PC-3 (cell line): Measurements from ENCODE around the gene CDC5L. TPM values are rescaled to one million over a fixed set of nuclear protein-coding genes. Genes with fewer than 3 reads are reported as not detected.

ENCODE experiments used
- ATAC-seq: fragments of 200-7000 bp; cut with Tn5 transposase; 2 replicates; pipeline ENCODE4 v1.9.1; 2020; ENCODE audit warnings: mild to moderate bottlenecking, moderate library complexity
- BruUV-seq: library from RNA; stranded (reverse); fragments of 400-500 nt; replicated peaks from 2 replicates; lab custom pipeline; 2021; lab: Mats Ljungman, UMichigan
- CTCF ChIA-PET: fragments of 300-600 bp; sonication (Branson Sonifier 250); formaldehyde crosslinking; loops from one replicate; lab custom pipeline; 2022; ENCODE audit warnings: antibody characterized with exemption; lab: Charles Lee
- POLR2A ChIA-PET: fragments of 300-600 bp; sonication (Branson Sonifier 250); formaldehyde crosslinking; loops from one replicate; lab custom pipeline; 2022; ENCODE audit warnings: antibody characterized with exemption; ENCODE audit not compliant: unreplicated experiment; lab: Charles Lee
- DNase-seq: peaks from one replicate; pipeline ENCODE4 v3.0.0-alpha.2; 2015
- H2AFZ ChIP-seq: fragments of 300-600 bp; sonication (generic); 2 replicates; pipeline ENCODE4 v1.6.0; 2016; ENCODE audit warnings: antibody characterized with exemption, low read length
- H3F3A ChIP-seq: fragments of 300-600 bp; sonication (generic); one replicate; pipeline ENCODE4 v1.6.0; 2017; ENCODE audit warnings: antibody characterized with exemption, low read length, control low read depth, mild to moderate bottlenecking; ENCODE audit not compliant: unreplicated experiment
- H3K27ac ChIP-seq: fragments of 300-600 bp; sonication (generic); 2 replicates; pipeline ENCODE4 v1.5.1; 2016; ENCODE audit warnings: mild to moderate bottlenecking, low read length
- H3K27me3 ChIP-seq: fragments of 300-600 bp; sonication (generic); 2 replicates; pipeline ENCODE4 v1.6.1; 2016; ENCODE audit warnings: low read length, mixed read lengths
- H3K36me3 ChIP-seq: fragments of 300-600 bp; sonication (generic); 2 replicates; pipeline ENCODE4 v1.6.1; 2016; ENCODE audit warnings: low read depth, mixed run types, low read length, mixed read lengths
- H3K4me1 ChIP-seq: fragments of 300-600 bp; sonication (generic); 2 replicates; pipeline ENCODE4 v1.5.1; 2016; ENCODE audit warnings: low read length; ENCODE audit not compliant: insufficient read depth
- H3K4me2 ChIP-seq: fragments of 300-600 bp; sonication (generic); 2 replicates; pipeline ENCODE4 v1.6.0; 2016; ENCODE audit warnings: low read length
- H3K4me3 ChIP-seq: fragments of 300-600 bp; sonication (generic); 2 replicates; pipeline ENCODE4 v1.5.1; 2016; ENCODE audit warnings: mild to moderate bottlenecking, low read length, mixed read lengths
- H3K79me2 ChIP-seq: fragments of 300-600 bp; sonication (generic); 2 replicates; pipeline ENCODE4 v1.6.1; 2017; ENCODE audit warnings: low read length, mixed read lengths
- H3K9ac ChIP-seq: fragments of 300-600 bp; sonication (generic); 2 replicates; pipeline ENCODE4 v1.6.0; 2016; ENCODE audit warnings: mild to moderate bottlenecking, low read length
- H3K9me2 ChIP-seq: fragments of 300-600 bp; sonication (generic); replicated peaks from 2 replicates; pipeline ENCODE4 v1.6.1; 2016; ENCODE audit warnings: mixed run types, low read length, mixed read lengths
- H3K9me3 ChIP-seq: fragments of 300-600 bp; sonication (generic); 2 replicates; pipeline ENCODE4 v1.6.1; 2016; ENCODE audit warnings: low read length, mixed read lengths
- H4K20me1 ChIP-seq: fragments of 300-600 bp; sonication (generic); 2 replicates; pipeline ENCODE4 v1.6.1; 2016; ENCODE audit warnings: low read length, mixed read lengths
- EZH2 ChIP-seq: fragments of 300-600 bp; sonication (generic); IDR thresholded peaks from one replicate; pipeline ENCODE4 v1.6.1; 2017; ENCODE audit warnings: antibody characterized with exemption, mild to moderate bottlenecking, low read length; ENCODE audit not compliant: unreplicated experiment
- EZH2phosphoT487 ChIP-seq: fragments of 300-600 bp; sonication (generic); IDR thresholded peaks from 2 replicates; pipeline ENCODE4 v1.6.1; 2018; ENCODE audit warnings: mild to moderate bottlenecking, antibody characterized with exemption, low read length, borderline replicate concordance
- intact Hi-C: fragments of 100-400 bp; cut with micrococcal nuclease; formaldehyde crosslinking; loops from 2 replicates; pipeline ENCODE4 v1.9.0; 2023
- total RNA-seq: library from RNA; depleted of rRNA; stranded (reverse); fragments of >200 nt; gene quantifications from 2 replicates; pipeline ENCODE4 v1.2.3, GENCODE V29; 2014
- TF ChIP-seq, protein P1 (sequence below): fragments of 300-600 bp; sonication (generic); conservative IDR thresholded peaks from 2 replicates; pipeline ENCODE4 v1.5.1; 2017; ENCODE audit warnings: antibody characterized with exemption, low read depth, mild to moderate bottlenecking, low read length

The CDC5L gene
- total RNA-seq, 1 experiment from 2014 or later = 23.0 TPM

DNA sequence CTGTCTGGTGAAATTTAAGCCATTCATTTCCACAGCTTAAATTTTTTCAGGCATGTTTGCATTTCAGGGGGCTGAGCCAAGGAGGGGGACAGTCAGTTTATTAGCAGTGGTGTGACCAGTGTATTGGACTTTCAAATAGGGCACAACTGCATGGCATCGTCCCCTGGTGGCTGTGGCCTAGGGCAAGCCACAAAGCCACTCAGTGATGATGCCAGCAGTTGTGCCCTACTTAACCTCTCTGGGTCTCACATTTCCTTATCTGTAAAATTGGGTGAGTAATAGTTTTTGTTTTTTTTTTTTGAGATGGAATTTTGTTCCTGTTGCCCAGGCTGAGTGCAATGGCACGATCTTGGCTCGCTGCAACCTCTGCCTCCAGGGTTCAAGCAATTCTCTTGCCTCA lies 48.0 kb downstream of the CDC5L start:
- ChIA-PET POLR2A (no interaction called here), CTCF (interaction anchor here (1.0 kb wide), 1 partner anchor 34 kb away, joined by 4 read pairs; no protein-coding TSS in a partner anchor)
- H3K79me2 ChIP-seq = peaks cover 35% of the 10 kb centered on the region; the same call in 1 of the 2 replicates
- H3K4me1 ChIP-seq = no peaks in the 10 kb centered on the region
- no peak overlapping the region for H3K27ac ChIP-seq
- DNase-seq = no peak
- no peak for ATAC-seq
- no peak overlapping the region for H3K4me2 ChIP-seq
- no peak overlapping the region for H3K4me3 ChIP-seq
- no peaks in the 10 kb centered on the region for H3K9me3 ChIP-seq
- H3F3A ChIP-seq = no peaks in the 10 kb centered on the region
- no peak overlapping the region for H3K9ac ChIP-seq
- no peaks in the 10 kb centered on the region for H4K20me1 ChIP-seq
- intact Hi-C loops = no loop called here
- TF ChIP-seq, protein P1, sequence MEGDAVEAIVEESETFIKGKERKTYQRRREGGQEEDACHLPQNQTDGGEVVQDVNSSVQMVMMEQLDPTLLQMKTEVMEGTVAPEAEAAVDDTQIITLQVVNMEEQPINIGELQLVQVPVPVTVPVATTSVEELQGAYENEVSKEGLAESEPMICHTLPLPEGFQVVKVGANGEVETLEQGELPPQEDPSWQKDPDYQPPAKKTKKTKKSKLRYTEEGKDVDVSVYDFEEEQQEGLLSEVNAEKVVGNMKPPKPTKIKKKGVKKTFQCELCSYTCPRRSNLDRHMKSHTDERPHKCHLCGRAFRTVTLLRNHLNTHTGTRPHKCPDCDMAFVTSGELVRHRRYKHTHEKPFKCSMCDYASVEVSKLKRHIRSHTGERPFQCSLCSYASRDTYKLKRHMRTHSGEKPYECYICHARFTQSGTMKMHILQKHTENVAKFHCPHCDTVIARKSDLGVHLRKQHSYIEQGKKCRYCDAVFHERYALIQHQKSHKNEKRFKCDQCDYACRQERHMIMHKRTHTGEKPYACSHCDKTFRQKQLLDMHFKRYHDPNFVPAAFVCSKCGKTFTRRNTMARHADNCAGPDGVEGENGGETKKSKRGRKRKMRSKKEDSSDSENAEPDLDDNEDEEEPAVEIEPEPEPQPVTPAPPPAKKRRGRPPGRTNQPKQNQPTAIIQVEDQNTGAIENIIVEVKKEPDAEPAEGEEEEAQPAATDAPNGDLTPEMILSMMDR = no peak
- TF ChIP-seq EZH2 = no peak
- no peak for TF ChIP-seq EZH2phosphoT487
- no TSS peak for BruUV-seq
- no peaks in the 10 kb centered on the region for H3K9me2 ChIP-seq
- peaks cover 33% of the 10 kb centered on the region; the same call in 1 of the 2 replicates for H3K36me3 ChIP-seq
- H3K27me3 ChIP-seq = no peaks in the 10 kb centered on the region
- H2AFZ ChIP-seq = no peak overlapping the region

DNA sequence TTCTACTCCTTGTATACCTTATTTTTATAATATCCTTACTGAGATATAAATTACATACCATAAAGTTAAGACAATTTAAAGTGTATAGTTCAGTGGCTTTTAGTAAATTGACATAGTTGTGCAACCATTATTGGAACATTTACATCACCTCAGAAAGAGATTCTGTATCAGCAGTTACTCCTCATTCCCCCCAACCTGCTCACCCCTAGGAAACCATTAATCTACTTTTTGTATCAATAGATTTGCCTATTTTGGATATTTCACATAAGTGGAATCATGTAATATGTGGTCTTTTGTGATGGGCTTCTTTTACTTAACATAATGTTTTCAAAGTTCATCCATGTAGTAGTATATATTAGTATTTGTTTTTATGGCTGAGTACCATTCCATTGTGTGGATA lies 51.3 kb downstream of the CDC5L start:
- no peak for DNase-seq
- H3K27me3 ChIP-seq = no peaks in the 10 kb centered on the region
- POLR2A ChIA-PET = no interaction called here
- H3F3A ChIP-seq = no peaks in the 10 kb centered on the region
- TF ChIP-seq EZH2phosphoT487 (no peak), EZH2 (no peak)
- TF ChIP-seq, protein P1 = no peak
- no peaks in the 10 kb centered on the region for H3K9me3 ChIP-seq
- peaks cover 41% of the 10 kb centered on the region for H3K79me2 ChIP-seq
- H3K27ac ChIP-seq = no peak overlapping the region
- no peak overlapping the region for H2AFZ ChIP-seq
- H3K36me3 ChIP-seq = peaks cover 42% of the 10 kb centered on the region
- no peaks in the 10 kb centered on the region for H3K4me1 ChIP-seq
- intact Hi-C loops = no loop called here
- H3K4me2 ChIP-seq = no peak overlapping the region
- H3K9me2 ChIP-seq = no peaks in the 10 kb centered on the region
- CTCF ChIA-PET = interaction anchor here (1.0 kb wide), 1 partner anchor 31 kb away, joined by 3 read pairs; no protein-coding TSS in a partner anchor
- H3K9ac ChIP-seq = no peak overlapping the region
- no peak overlapping the region for H3K4me3 ChIP-seq
- ATAC-seq = no peak
- no peaks in the 10 kb centered on the region for H4K20me1 ChIP-seq
- BruUV-seq = no TSS peak

DNA sequence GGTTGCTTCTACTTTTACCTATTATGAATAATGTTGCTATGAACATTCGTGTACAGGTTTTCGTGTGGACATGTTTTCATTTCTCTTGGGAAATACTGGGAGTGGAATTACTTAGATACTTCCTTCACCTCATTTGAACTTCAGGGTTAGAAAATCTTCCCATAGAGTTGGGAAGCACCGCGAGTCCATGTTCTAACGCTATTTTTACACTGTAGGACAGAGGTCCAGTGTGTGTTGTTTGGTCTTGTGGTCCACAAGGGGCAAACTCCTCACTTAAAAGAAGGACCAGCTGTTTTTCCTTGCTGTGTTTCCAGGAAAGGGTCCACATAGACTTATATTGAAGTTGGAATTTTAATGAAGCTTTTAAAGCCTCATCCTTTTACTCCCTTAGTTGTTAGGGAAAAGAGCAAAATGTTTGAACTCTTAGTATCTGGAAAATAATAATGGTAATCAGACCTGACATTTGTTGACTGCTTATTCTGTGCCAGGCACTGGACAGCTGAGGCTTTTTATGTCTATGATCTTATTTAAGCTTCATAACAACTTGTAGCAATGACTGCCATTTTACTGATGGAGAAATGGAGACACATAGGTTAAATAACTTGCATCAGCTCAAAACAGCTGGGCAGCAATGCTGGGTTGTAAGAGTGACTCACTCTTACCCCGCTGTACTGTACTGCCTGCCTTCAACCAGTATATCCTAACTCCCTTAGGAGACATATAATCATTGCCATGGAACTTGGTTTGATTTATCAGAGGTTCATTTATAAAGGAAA lies 52.0 kb downstream of the CDC5L start:
- DNase-seq = no peak
- no TSS peak for BruUV-seq
- no peak for ATAC-seq
- no peaks in the 10 kb centered on the region for H3F3A ChIP-seq
- no peak overlapping the region for H3K4me2 ChIP-seq
- peaks cover 41% of the 10 kb centered on the region for H3K79me2 ChIP-seq
- no peaks in the 10 kb centered on the region for H3K9me2 ChIP-seq
- ChIA-PET POLR2A (interaction anchor here (0.6 kb wide), 1 partner anchor 10 kb away, joined by 4 read pairs; no protein-coding TSS in a partner anchor), CTCF (no interaction called here)
- H2AFZ ChIP-seq = no peak overlapping the region
- H3K4me3 ChIP-seq = no peak overlapping the region
- intact Hi-C loops = no loop called here
- no peaks in the 10 kb centered on the region for H3K9me3 ChIP-seq
- no peak overlapping the region for H3K9ac ChIP-seq
- no peaks in the 10 kb centered on the region for H3K4me1 ChIP-seq
- no peaks in the 10 kb centered on the region for H3K27me3 ChIP-seq
- TF ChIP-seq, protein P1 = no peak
- no peak for TF ChIP-seq EZH2phosphoT487
- no peak for TF ChIP-seq EZH2
- peaks cover 39% of the 10 kb centered on the region for H3K36me3 ChIP-seq
- no peaks in the 10 kb centered on the region for H4K20me1 ChIP-seq
- no peak overlapping the region for H3K27ac ChIP-seq
